Karpas-422 (cell line): ENCODE results near the gene KCNQ5. TPM values are rescaled to one million over a fixed set of nuclear protein-coding genes. Genes with fewer than 3 reads are reported as not detected.

Experiments used
- DNase-seq: peaks from one replicate; pipeline ENCODE4 v3.0.0-alpha.2; 2015
- H2AFZ ChIP-seq: fragments of 200-600 bp; sonication (generic); 2 replicates; pipeline ENCODE4 v1.6.1; 2014; ENCODE audit warnings: antibody characterized with exemption, low read length, mixed read lengths
- H3K27ac ChIP-seq: fragments of 200-600 bp; sonication (generic); 2 replicates; pipeline ENCODE4 v1.5.1; 2014; ENCODE audit warnings: mild to moderate bottlenecking, low read length, moderate library complexity
- H3K27me3 ChIP-seq: fragments of 200-600 bp; sonication (generic); 2 replicates; pipeline ENCODE4 v1.6.1; 2014; ENCODE audit warnings: low read length, mixed read lengths
- H3K36me3 ChIP-seq: fragments of 200-600 bp; sonication (generic); 2 replicates; pipeline ENCODE4 v1.6.1; 2014; ENCODE audit warnings: low read length, mixed read lengths; ENCODE audit not compliant: insufficient read depth
- H3K4me1 ChIP-seq: fragments of 200-600 bp; sonication (generic); 2 replicates; pipeline ENCODE4 v1.6.1; 2014; ENCODE audit warnings: mild to moderate bottlenecking, low read length, mixed read lengths
- H3K4me2 ChIP-seq: fragments of 200-600 bp; sonication (generic); 2 replicates; pipeline ENCODE4 v1.6.1; 2014; ENCODE audit warnings: low read length, low read depth, mild to moderate bottlenecking; ENCODE audit not compliant: poor library complexity, severe bottlenecking
- H3K4me3 ChIP-seq: fragments of 200-600 bp; sonication (generic); 2 replicates; pipeline ENCODE4 v1.5.1; 2014; ENCODE audit warnings: mild to moderate bottlenecking, antibody characterized with exemption, low read length, mixed read lengths
- H3K79me2 ChIP-seq: fragments of 200-600 bp; sonication (generic); 2 replicates; pipeline ENCODE4 v1.6.1; 2014; ENCODE audit warnings: mild to moderate bottlenecking, low read length, mixed read lengths
- H3K9ac ChIP-seq: fragments of 200-600 bp; sonication (generic); 2 replicates; pipeline ENCODE4 v1.6.0; 2014; ENCODE audit warnings: low read length
- H3K9me2 ChIP-seq: fragments of 200-600 bp; sonication (generic), shearing (Covaris generic); replicated peaks from 2 replicates; pipeline ENCODE4 v1.6.0; 2014; ENCODE audit warnings: mild to moderate bottlenecking, low read length, moderate library complexity; ENCODE audit not compliant: insufficient read depth
- H3K9me3 ChIP-seq: fragments of 300-700, 200-600 bp; sonication (generic); 2 replicates; pipeline ENCODE4 v1.6.1; 2014; ENCODE audit warnings: low read length, mixed read lengths
- H4K20me1 ChIP-seq: fragments of 200-600 bp; sonication (generic); 2 replicates; pipeline ENCODE4 v1.6.1; 2014; ENCODE audit warnings: mild to moderate bottlenecking, antibody characterized with exemption, low read length, low read depth; ENCODE audit not compliant: insufficient read depth
- total RNA-seq: library from RNA; depleted of rRNA; stranded (reverse); fragments of >200 nt; shearing (Covaris generic); gene quantifications from 2 replicates; pipeline ENCODE4 v1.2.3, GENCODE V29; 2014; ENCODE audit warnings: low replicate concordance

The KCNQ5 gene
- total RNA-seq, 1 experiment from 2014 or later = 50.5 TPM

- no peaks in the 10 kb centered on the region; the same call in 1 of the 2 replicates for H3K4me1 ChIP-seq
- no peaks in the 10 kb centered on the region for H3K27me3 ChIP-seq
- peaks cover 4% of the 10 kb centered on the region; the same call in 1 of the 2 replicates for H3K36me3 ChIP-seq
- no peak overlapping the region for H2AFZ ChIP-seq
- no peaks in the 10 kb centered on the region for H3K9me3 ChIP-seq
- H3K79me2 ChIP-seq = peaks cover 89% of the 10 kb centered on the region
- no peak overlapping the region for H3K27ac ChIP-seq
- no peak overlapping the region for H3K9ac ChIP-seq
- H3K4me3 ChIP-seq = no peak overlapping the region
- H3K9me2 ChIP-seq = no peaks in the 10 kb centered on the region
- no peak overlapping the region for H3K4me2 ChIP-seq
- H4K20me1 ChIP-seq = no peaks in the 10 kb centered on the region
- DNase-seq = no peak
Observed at GRCh38 chr6:72809746-72810379, 188.0 kb downstream of the KCNQ5 start.

GRCh38 chr6:72810571-72811280, 188.9 kb downstream of the KCNQ5 start:
- H4K20me1 ChIP-seq = no peaks in the 10 kb centered on the region
- H3K36me3 ChIP-seq = peaks cover 4% of the 10 kb centered on the region; the same call in 1 of the 2 replicates
- peaks cover 89% of the 10 kb centered on the region for H3K79me2 ChIP-seq
- H3K4me1 ChIP-seq = no peaks in the 10 kb centered on the region; the same call in 1 of the 2 replicates
- no peaks in the 10 kb centered on the region for H3K9me2 ChIP-seq
- H3K9ac ChIP-seq = no peak overlapping the region
- H3K27me3 ChIP-seq = no peaks in the 10 kb centered on the region
- no peak for DNase-seq
- H3K4me3 ChIP-seq = no peak overlapping the region
- H3K9me3 ChIP-seq = no peaks in the 10 kb centered on the region
- H2AFZ ChIP-seq = no peak overlapping the region
- no peak overlapping the region for H3K27ac ChIP-seq
- no peak overlapping the region for H3K4me2 ChIP-seq

GRCh38 chr6:72811971-72812421, 190.1 kb downstream of the KCNQ5 start:
- Histone ChIP-seq H3K27ac (no peak overlapping the region), H3K9ac (no peak overlapping the region), H3K4me2 (no peak overlapping the region), H3K36me3 (no peaks in the 10 kb centered on the region), H3K9me3 (no peaks in the 10 kb centered on the region), H3K4me1 (no peaks in the 10 kb centered on the region; the same call in 1 of the 2 replicates), H3K4me3 (no peak overlapping the region), H4K20me1 (no peaks in the 10 kb centered on the region), H3K79me2 (peaks cover 89% of the 10 kb centered on the region), H3K9me2 (no peaks in the 10 kb centered on the region), H3K27me3 (no peaks in the 10 kb centered on the region), H2AFZ (no peak overlapping the region)
- DNase-seq = no peak

GRCh38 chr6:72813807-72814596, 192.1 kb downstream of the KCNQ5 start:
- Histone ChIP-seq H3K27me3 (no peaks in the 10 kb centered on the region), H3K27ac (no peak overlapping the region), H4K20me1 (no peaks in the 10 kb centered on the region), H3K4me1 (no peaks in the 10 kb centered on the region; the same call in 1 of the 2 replicates), H3K4me3 (no peak overlapping the region), H3K79me2 (peaks cover 88% of the 10 kb centered on the region), H3K9me3 (no peaks in the 10 kb centered on the region), H3K9me2 (no peaks in the 10 kb centered on the region), H3K36me3 (no peaks in the 10 kb centered on the region), H3K4me2 (no peak overlapping the region), H3K9ac (no peak overlapping the region), H2AFZ (no peak overlapping the region)
- no peak for DNase-seq

GRCh38 chr6:72816022-72816421, 194.2 kb downstream of the KCNQ5 start:
- H3K9me2 ChIP-seq = no peaks in the 10 kb centered on the region
- DNase-seq = no peak
- no peaks in the 10 kb centered on the region for H3K36me3 ChIP-seq
- H3K4me3 ChIP-seq = no peak overlapping the region
- no peaks in the 10 kb centered on the region for H4K20me1 ChIP-seq
- no peak overlapping the region for H3K27ac ChIP-seq
- no peaks in the 10 kb centered on the region for H3K27me3 ChIP-seq
- H3K79me2 ChIP-seq = peaks cover 89% of the 10 kb centered on the region
- peaks cover 8% of the 10 kb centered on the region for H3K4me1 ChIP-seq
- H3K9ac ChIP-seq = no peak overlapping the region
- H3K4me2 ChIP-seq = no peak overlapping the region
- no peak overlapping the region for H2AFZ ChIP-seq
- no peaks in the 10 kb centered on the region for H3K9me3 ChIP-seq

GRCh38 chr6:72817208-72817607, 195.3 kb downstream of the KCNQ5 start:
- H3K36me3 ChIP-seq = no peaks in the 10 kb centered on the region
- H3K9me2 ChIP-seq = no peaks in the 10 kb centered on the region
- no peak overlapping the region for H3K9ac ChIP-seq
- H3K9me3 ChIP-seq = no peaks in the 10 kb centered on the region
- H4K20me1 ChIP-seq = no peaks in the 10 kb centered on the region
- no peak overlapping the region for H2AFZ ChIP-seq
- H3K27me3 ChIP-seq = no peaks in the 10 kb centered on the region
- H3K4me3 ChIP-seq = no peak overlapping the region
- no peak for DNase-seq
- no peak overlapping the region for H3K27ac ChIP-seq
- no peak overlapping the region for H3K4me2 ChIP-seq
- peaks cover 8% of the 10 kb centered on the region for H3K4me1 ChIP-seq
- peaks cover 89% of the 10 kb centered on the region for H3K79me2 ChIP-seq

- Histone ChIP-seq H3K9me3 (no peaks in the 10 kb centered on the region), H3K9me2 (no peaks in the 10 kb centered on the region), H3K79me2 (peaks cover 89% of the 10 kb centered on the region), H3K27ac (no peak overlapping the region), H2AFZ (no peak overlapping the region), H4K20me1 (no peaks in the 10 kb centered on the region), H3K27me3 (no peaks in the 10 kb centered on the region), H3K4me1 (peaks cover 12% of the 10 kb centered on the region), H3K9ac (no peak overlapping the region), H3K4me2 (no peak overlapping the region), H3K36me3 (no peaks in the 10 kb centered on the region), H3K4me3 (no peak overlapping the region)
- DNase-seq = no peak
Observed at GRCh38 chr6:72819609-72820008, 197.7 kb downstream of the KCNQ5 start.

GRCh38 chr6:72820153-72820552, 198.3 kb downstream of the KCNQ5 start:
- Histone ChIP-seq H3K9me3 (no peaks in the 10 kb centered on the region), H3K27me3 (no peaks in the 10 kb centered on the region), H3K27ac (no peak overlapping the region), H3K4me3 (no peak overlapping the region), H3K9me2 (no peaks in the 10 kb centered on the region), H3K4me1 (peaks cover 15% of the 10 kb centered on the region), H3K36me3 (no peaks in the 10 kb centered on the region), H2AFZ (no peak overlapping the region), H4K20me1 (no peaks in the 10 kb centered on the region), H3K9ac (no peak overlapping the region), H3K4me2 (no peak overlapping the region), H3K79me2 (peaks cover 89% of the 10 kb centered on the region)
- DNase-seq = no peak
